HG03457 (cell line): ENCODE measurements around the gene ZBTB24.
A peak's percentile ranks its signal among the peaks of the same experiment; 100 is the strongest.

ENCODE experiments used
- ATAC-seq: cut with Tn5 transposase; IDR thresholded peaks from one replicate; pipeline ENCODE4 v1.9.1; 2021; ENCODE audit warnings: moderate number of reproducible peaks; ENCODE audit not compliant: unreplicated experiment

Gene ZBTB24

GRCh38 chr6:109503327-109504224 lies 20.6 kb upstream of the ZBTB24 start:
- ATAC-seq, result no peak

GRCh38 chr6:109498936-109499335 lies 15.9 kb upstream of the ZBTB24 start:
- ATAC-seq, result no peak

- ATAC-seq, result no peak
Measured at GRCh38 chr6:109498052-109498451, 15.0 kb upstream of the ZBTB24 start.

DNA sequence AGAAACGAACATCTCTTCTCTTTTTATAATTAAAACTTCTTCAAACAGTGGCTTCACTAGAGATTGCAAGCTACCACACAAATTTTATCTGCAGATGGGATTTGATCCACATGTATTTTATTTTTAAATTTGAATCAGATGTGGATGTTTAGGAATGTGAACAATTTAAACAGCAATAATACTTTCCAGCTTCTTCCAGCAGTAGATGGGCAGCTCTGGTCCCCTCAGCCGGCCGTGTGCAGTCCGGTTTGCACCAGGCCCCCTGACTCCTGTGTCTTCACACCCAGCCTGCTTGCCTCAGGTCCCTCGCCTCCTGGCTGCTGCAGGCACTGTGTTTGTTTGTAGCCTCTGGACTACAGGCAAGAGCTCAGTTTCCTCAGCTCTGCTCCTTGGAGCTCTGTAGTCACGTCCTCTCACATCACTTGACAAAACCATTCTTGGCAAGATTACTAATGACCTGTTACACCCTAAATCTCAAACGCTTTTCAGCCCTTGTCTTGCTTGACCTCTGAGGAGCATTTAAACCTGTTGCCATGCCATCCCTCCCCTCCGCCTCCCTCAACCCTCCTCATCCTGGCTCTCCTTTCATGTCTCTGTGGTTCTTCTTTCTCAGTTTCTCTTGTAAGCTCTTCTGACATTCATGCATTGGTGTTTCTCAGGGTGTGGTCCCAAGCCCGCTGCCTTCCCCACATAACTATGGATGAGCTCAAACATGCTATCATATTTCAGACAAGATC lies 13.2 kb upstream of the ZBTB24 start:
- ATAC-seq, result no peak

- no peak for ATAC-seq
Measured at GRCh38 chr6:109493865-109494264, 10.8 kb upstream of the ZBTB24 start.

GRCh38 chr6:109491207-109491938 lies 8.4 kb upstream of the ZBTB24 start:
- no peak for ATAC-seq

DNA sequence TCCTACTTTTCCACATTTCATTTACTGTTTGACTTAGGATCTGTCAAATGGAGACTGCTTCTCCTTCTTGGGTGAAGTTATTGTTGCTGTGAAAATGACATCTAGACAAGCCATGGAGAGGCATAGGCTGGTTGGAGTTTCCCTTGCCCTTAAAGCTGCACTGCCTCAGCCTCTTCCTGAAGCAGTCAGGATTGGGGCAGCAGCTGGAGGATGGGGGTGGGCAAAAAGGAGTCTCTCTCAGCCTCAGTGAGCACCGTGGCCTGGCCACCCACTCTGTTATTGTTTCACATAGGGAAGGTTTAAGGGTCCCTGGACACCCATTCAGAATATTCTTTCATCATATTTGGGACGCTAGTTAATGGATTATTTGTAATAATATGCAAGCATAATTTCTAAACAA lies 7.7 kb upstream of the ZBTB24 start:
- ATAC-seq, result no peak

GRCh38 chr6:109488001-109488400 lies 5.0 kb upstream of the ZBTB24 start:
- no peak for ATAC-seq

GRCh38 chr6:109486068-109486467 lies 3.0 kb upstream of the ZBTB24 start:
- no peak for ATAC-seq

GRCh38 chr6:109485266-109485935 lies 2.4 kb upstream of the ZBTB24 start:
- ATAC-seq, result no peak

DNA sequence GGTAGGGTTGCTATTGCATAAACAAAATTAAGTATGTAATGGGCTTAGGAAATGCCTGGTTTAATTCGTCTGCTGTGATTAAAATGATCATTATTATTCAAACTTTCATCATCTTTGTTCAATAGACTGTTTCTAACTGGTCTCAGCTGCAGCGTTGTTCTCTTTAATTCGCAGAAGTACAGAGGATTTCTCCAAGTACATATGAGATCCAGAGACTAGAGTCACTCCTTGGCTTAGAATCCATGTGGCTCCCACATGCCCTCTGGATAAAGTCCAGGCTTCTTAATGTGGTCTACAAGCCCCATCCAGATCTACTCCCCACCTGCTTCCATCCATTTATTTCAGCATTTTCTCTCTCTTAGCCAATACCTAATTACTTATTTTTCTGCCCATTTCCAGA lies 1.1 kb upstream of the ZBTB24 start:
- ATAC-seq, result no peak

GRCh38 chr6:109483735-109484057 lies 677 bp upstream of the ZBTB24 start:
- ATAC-seq, result no peak

- ATAC-seq, result no peak
Measured at GRCh38 chr6:109480993-109481480, 2.0 kb downstream of the ZBTB24 start.

- ATAC-seq, result no peak
Measured at GRCh38 chr6:109478841-109479624, 4.0 kb downstream of the ZBTB24 start.

DNA sequence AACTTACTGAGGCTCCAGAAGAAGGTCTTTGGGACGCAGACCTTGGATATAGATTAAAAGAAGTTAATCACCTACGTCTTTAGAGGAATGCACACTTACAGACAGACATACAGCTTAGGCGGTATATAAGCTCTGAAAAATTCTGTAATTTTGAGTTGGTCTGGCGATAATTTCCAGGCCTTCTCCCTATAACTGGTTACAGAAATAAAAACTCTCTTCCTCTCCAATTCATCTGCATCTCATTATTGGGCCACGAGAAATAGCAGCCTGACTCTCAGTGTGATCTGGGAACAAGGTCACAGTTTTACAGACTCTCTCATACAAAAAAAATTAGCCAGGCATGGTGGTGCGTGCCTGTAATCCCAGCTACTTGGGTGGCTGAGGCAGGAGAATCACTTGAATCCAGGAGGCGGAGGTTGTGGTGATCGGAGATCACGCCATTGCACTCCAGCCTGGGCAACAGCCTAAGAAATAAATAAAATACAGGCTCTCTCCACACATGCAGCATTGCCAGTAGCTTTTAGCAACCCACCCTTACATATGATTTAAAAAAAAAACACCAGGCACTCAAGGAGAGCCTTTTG lies 4.7 kb downstream of the ZBTB24 start:
- no peak for ATAC-seq

GRCh38 chr6:109477725-109478124 lies 5.3 kb downstream of the ZBTB24 start:
- ATAC-seq, result peak; percentile 44

DNA sequence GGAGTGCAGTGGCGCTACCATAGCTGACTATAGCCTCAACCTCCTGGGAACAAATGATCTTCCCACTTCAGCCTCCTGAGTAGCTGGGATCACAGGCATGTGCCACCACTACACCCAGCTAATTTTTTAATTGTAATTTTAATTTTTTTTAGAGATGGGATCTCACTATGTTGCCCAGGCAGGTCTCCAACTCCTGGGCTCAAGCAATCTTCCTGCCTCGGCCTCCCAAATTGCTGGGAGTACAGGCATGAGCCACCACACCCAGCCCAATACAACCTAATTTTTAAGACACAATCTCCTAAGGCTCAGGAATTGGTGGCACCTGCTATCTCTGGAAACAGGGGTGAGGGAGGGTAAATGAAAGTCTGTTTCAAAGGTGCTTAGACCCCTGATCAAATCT lies 5.8 kb downstream of the ZBTB24 start:
- no peak for ATAC-seq

GRCh38 chr6:109475625-109476024 lies 7.4 kb downstream of the ZBTB24 start:
- no peak for ATAC-seq

DNA sequence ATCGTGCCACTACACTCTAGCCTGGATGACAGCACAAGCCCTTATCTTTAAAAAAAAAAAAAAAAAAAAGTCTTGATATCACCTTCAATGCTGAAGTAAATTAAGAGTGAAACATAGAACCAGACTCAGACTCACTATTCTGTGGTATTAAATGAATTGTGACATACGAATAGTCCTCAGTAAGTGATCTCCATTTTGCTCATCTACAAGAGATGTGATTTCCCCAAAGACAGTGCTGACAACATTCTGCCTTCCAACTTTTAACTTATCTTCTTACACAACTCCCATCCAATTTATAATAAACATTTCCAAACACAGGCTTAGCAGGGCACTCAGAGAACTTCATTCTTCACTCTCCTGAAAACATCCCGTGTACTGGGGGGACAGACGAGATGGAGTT lies 8.0 kb downstream of the ZBTB24 start:
- ATAC-seq, result no peak

DNA sequence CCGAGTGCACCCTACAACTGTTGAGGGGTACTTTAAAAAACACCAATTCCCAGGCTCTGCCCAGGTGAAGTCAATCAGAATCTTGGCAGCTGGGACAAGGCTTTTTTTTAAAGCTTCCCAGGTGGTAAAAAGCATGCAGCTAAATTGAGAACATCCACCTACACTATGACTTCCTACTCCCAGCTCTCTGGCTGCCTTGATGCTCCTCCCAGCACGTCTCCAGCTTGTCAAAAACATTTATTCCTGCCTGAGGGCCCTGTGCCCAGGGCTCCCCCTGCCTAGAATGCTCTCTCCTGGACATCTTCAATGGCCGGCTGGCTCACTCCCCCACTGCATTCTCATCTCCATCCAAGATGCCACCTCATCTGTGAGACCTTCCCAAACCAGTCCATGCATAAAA lies 9.9 kb downstream of the ZBTB24 start:
- ATAC-seq, result no peak
